Rectal smooth muscle tissue (tissue), 1 donor: ENCODE data around the gene TESK2.
A peak's percentile ranks its signal among the peaks of the same experiment; 100 is the strongest.

Source experiments
- H3K27ac ChIP-seq: one replicate; pipeline ENCODE4 v1.7.0; 2013; ENCODE audit warnings: low read depth, low read length, inconsistent platforms
- H3K27me3 ChIP-seq: one replicate; pipeline ENCODE4 v1.7.0; 2013; ENCODE audit warnings: low read length; ENCODE audit not compliant: control insufficient read depth, insufficient read depth
- H3K36me3 ChIP-seq: one replicate; pipeline ENCODE4 v1.7.0; 2013; ENCODE audit warnings: low read length; ENCODE audit not compliant: control insufficient read depth, insufficient read depth
- H3K4me1 ChIP-seq: one replicate; pipeline ENCODE4 v1.7.0; 2013; ENCODE audit warnings: low read length; ENCODE audit not compliant: control insufficient read depth, insufficient read depth
- H3K4me3 ChIP-seq: one replicate; pipeline ENCODE4 v1.7.0; 2013; ENCODE audit warnings: low read length
- H3K9ac ChIP-seq: one replicate; pipeline ENCODE4 v1.7.0; 2013; ENCODE audit warnings: low read length

Gene TESK2

GRCh38 chr1:45328680-45329079 is 162.3 kb downstream of the TESK2 start:
- Histone ChIP-seq H3K4me1 (peaks cover 3% of the 10 kb centered on the region), H3K27ac (no peak overlapping the region), H3K4me3 (no peak overlapping the region), H3K36me3 (peaks cover 7% of the 10 kb centered on the region), H3K9ac (no peak overlapping the region), H3K27me3 (no peaks in the 10 kb centered on the region)

DNA sequence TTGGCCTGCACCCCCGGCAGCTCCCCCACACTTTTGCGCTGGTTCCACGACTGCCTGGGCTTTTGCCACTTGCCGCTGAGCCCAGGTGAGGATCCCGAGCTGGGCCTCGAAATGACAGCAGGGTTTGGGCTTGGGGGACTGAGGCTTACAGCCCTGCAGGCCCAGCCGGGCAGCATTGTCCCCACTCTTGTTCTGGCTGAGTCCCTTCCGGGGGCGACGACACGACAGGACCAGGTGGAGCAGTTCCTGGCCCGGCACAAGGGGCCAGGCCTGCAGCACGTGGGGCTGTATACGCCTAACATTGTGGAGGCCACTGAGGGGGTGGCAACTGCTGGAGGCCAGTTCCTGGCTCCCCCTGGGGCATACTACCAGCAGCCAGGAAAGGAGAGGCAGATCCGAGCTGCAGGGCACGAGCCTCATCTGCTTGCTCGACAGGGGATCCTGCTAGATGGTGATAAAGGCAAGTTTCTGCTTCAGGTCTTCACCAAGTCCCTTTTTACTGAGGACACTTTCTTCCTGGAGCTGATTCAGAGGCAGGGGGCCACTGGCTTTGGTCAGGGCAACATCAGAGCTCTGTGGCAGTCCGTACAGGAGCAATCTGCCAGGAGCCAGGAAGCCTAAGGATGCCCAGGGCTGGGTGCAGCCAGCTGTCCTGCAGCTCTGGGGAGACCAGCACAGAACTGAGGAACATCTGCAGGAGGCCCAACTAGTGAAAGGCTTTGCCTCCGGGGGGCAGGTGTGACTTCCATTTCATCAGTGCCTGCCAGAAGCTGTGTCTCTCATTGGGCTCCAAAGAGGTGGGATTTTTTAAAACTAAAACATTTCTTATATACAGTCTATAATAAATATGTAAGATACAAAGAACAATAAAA is 163.1 kb downstream of the TESK2 start:
- peak overlapping the region; percentile 66 for H3K4me3 ChIP-seq
- peaks cover 7% of the 10 kb centered on the region for H3K36me3 ChIP-seq
- no peak overlapping the region for H3K27ac ChIP-seq
- no peaks in the 10 kb centered on the region for H3K27me3 ChIP-seq
- H3K4me1 ChIP-seq: peaks cover 3% of the 10 kb centered on the region
- H3K9ac ChIP-seq: no peak overlapping the region

DNA sequence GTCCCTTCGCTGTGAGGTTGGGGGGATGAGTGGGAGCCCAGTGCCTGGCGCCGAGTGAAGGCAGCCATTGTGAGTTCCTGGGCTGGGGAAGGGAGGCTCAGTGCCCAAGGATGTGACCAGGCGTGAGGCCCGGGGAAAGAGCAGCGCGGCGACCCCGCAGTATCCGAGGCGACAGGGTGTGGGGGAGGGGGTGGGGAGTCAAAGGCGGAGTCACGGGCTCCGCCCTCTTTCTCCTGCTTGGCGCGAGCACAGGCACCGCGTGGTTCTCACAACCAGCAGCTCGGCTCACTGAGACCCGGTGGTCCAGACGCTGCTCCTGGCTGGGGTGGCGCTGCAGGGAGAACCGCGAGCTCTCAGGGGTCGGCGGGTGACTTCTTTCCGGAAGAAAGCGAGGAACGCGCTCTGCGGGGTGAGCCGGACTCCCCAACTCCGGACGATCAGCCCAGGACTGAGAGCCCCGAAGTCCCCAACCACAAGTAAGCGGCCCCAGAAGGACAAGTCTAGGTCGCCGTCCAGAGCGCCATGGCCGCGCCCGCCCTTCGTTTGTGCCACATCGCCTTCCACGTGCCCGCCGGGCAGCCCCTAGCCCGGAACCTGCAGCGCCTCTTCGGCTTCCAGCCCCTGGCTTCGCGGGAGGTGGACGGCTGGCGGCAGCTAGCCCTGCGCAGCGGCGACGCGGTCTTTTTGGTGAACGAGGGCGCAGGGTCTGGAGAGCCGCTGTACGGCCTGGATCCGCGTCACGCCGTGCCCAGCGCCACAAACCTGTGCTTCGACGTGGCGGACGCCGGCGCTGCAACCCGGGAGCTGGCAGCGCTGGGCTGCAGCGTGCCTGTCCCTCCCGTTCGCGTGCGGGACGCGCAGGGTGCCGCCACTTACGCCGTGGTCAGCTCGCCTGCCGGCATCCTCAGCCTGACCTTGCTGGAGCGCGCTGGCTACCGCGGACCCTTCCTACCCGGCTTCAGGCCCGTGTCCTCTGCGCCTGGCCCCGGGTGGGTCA is 164.0 kb downstream of the TESK2 start, which contains the start of gene HPDL:
HPDL (plus strand) TSS at position 269 of the 997 bp plus-strand sequence; CDS start at position 523, 254 bp downstream.
- H3K4me3 ChIP-seq: peak within 1 kb of the TSS; percentile 66
- peaks cover 1% of the 10 kb centered on the region for H3K36me3 ChIP-seq
- H3K27ac ChIP-seq: no peak within 1 kb of the TSS
- no peaks in the 10 kb centered on the region for H3K27me3 ChIP-seq
- no peak within 1 kb of the TSS for H3K9ac ChIP-seq
- H3K4me1 ChIP-seq: peaks cover 3% of the 10 kb centered on the region

GRCh38 chr1:45325851-45326506 is 165.0 kb downstream of the TESK2 start:
- Histone ChIP-seq H3K4me3 (peak overlapping the region; percentile 66), H3K27ac (no peak overlapping the region)

GRCh38 chr1:45322486-45323040 is 168.4 kb downstream of the TESK2 start:
- H3K27ac ChIP-seq: no peak overlapping the region
- no peak overlapping the region for H3K4me3 ChIP-seq
- no peaks in the 10 kb centered on the region for H3K36me3 ChIP-seq
- H3K27me3 ChIP-seq: no peaks in the 10 kb centered on the region
- H3K4me1 ChIP-seq: peaks cover 3% of the 10 kb centered on the region
- no peak overlapping the region for H3K9ac ChIP-seq

More at GRCh38 chr1:45325851-45326506, 165.0 kb downstream of the TESK2 start:
- Histone ChIP-seq H3K4me1 (peaks cover 3% of the 10 kb centered on the region), H3K36me3 (no peaks in the 10 kb centered on the region), H3K27me3 (no peaks in the 10 kb centered on the region), H3K9ac (no peak overlapping the region)

GRCh38 chr1:45321444-45321843 is 169.5 kb downstream of the TESK2 start:
- Histone ChIP-seq H3K4me1 (no peaks in the 10 kb centered on the region), H3K27ac (no peak overlapping the region), H3K27me3 (no peaks in the 10 kb centered on the region), H3K36me3 (no peaks in the 10 kb centered on the region), H3K9ac (no peak overlapping the region), H3K4me3 (no peak overlapping the region)

DNA sequence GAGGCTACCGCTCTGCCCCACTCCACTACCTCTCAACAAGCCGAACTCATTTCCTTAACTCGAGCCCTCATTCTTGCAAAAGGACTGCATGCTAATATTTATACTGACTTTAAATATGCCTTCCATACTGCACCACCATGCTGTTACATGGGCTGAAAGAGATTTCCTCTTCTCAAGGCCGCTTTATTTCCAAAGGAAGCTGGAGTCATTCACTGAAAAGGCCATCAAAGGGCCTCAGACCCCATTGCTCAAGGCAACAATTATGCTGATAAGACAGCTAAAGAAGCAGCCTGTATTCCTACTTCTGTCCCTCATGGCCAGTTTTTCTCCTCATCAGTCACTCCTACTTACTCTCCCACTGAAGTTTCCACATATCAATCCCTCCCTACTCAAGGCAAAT is 171.2 kb downstream of the TESK2 start:
- H3K4me3 ChIP-seq: no peak overlapping the region
- H3K27ac ChIP-seq: no peak overlapping the region
- no peak overlapping the region for H3K9ac ChIP-seq
- no peaks in the 10 kb centered on the region for H3K36me3 ChIP-seq
- H3K27me3 ChIP-seq: no peaks in the 10 kb centered on the region
- H3K4me1 ChIP-seq: no peaks in the 10 kb centered on the region

DNA sequence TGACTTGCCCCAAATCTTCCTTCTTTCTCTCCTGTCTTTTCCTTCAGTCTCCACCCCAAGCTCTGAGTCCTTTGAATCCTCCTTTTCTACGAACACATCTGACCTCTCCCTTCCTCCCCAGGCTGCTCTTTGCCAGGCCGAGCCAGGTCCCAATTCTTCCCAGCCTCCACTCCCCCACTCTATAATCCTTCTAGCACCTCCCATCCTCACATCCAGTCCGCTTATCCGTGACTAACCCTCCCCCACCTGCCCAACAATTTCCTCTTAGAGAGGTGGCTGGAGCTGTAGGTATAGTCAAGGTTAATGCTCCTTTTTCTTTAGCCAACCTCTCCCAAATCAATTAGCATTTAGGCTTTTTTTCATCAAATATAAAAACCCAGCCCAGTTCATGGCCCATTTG is 173.8 kb downstream of the TESK2 start:
- no peak overlapping the region for H3K9ac ChIP-seq
- H3K4me1 ChIP-seq: no peaks in the 10 kb centered on the region
- H3K36me3 ChIP-seq: no peaks in the 10 kb centered on the region
- no peaks in the 10 kb centered on the region for H3K27me3 ChIP-seq
- no peak overlapping the region for H3K27ac ChIP-seq
- H3K4me3 ChIP-seq: no peak overlapping the region

- Histone ChIP-seq H3K4me1 (no peaks in the 10 kb centered on the region), H3K27me3 (no peaks in the 10 kb centered on the region), H3K27ac (no peak overlapping the region), H3K9ac (no peak overlapping the region), H3K36me3 (no peaks in the 10 kb centered on the region), H3K4me3 (no peak overlapping the region)
Measured at GRCh38 chr1:45314266-45314665, 176.7 kb downstream of the TESK2 start.

GRCh38 chr1:45306905-45307304 is 184.1 kb downstream of the TESK2 start:
- H3K4me3 ChIP-seq: no peak overlapping the region
- no peaks in the 10 kb centered on the region for H3K36me3 ChIP-seq
- no peak overlapping the region for H3K27ac ChIP-seq
- H3K4me1 ChIP-seq: no peaks in the 10 kb centered on the region
- H3K27me3 ChIP-seq: no peaks in the 10 kb centered on the region
- H3K9ac ChIP-seq: no peak overlapping the region

DNA sequence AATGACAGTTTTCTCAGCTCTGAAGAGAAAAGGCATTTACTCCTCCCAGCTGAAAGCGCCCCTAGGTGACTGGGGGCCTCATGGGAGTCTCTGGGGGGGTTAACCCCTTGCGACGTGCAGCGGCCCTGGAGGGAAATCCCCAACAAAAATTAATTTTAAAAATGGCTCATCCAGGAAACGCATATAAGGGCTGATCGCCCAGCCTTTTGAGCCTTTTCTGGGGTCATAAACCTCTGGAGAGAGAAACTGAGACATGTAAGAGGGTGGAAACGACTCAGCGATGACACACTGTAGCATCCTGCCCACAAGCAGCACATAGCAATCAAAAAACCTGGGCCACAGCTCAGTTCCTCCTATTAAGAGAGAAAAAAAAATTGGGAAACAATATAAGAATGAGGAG is 184.6 kb downstream of the TESK2 start:
- Histone ChIP-seq H3K4me1 (no peaks in the 10 kb centered on the region), H3K36me3 (no peaks in the 10 kb centered on the region), H3K4me3 (no peak overlapping the region), H3K9ac (no peak overlapping the region), H3K27me3 (no peaks in the 10 kb centered on the region), H3K27ac (no peak overlapping the region)

- Histone ChIP-seq H3K4me3 (no peak overlapping the region), H3K9ac (no peak overlapping the region), H3K27ac (no peak overlapping the region), H3K36me3 (no peaks in the 10 kb centered on the region), H3K27me3 (no peaks in the 10 kb centered on the region), H3K4me1 (no peaks in the 10 kb centered on the region)
Measured at GRCh38 chr1:45305231-45305630, 185.7 kb downstream of the TESK2 start.
